Hepatocyte (in vitro differentiated cells): ENCODE results near the gene SLC9A8.

Experiments used
- EZH2 ChIP-seq: fragments of 200-600 bp; sonication (generic); IDR thresholded peaks from 2 replicates; pipeline ENCODE4 v1.6.1; 2016; ENCODE audit warnings: antibody characterized with exemption, mild to moderate bottlenecking, borderline replicate concordance
- TF ChIP-seq, protein P1 (sequence below): fragments of 200-600 bp; sonication (generic); IDR thresholded peaks from 2 replicates; pipeline ENCODE4 v1.5.1; 2016; ENCODE audit warnings: antibody characterized with exemption, mild to moderate bottlenecking; ENCODE audit not compliant: poor library complexity

- TF ChIP-seq, protein P1, sequence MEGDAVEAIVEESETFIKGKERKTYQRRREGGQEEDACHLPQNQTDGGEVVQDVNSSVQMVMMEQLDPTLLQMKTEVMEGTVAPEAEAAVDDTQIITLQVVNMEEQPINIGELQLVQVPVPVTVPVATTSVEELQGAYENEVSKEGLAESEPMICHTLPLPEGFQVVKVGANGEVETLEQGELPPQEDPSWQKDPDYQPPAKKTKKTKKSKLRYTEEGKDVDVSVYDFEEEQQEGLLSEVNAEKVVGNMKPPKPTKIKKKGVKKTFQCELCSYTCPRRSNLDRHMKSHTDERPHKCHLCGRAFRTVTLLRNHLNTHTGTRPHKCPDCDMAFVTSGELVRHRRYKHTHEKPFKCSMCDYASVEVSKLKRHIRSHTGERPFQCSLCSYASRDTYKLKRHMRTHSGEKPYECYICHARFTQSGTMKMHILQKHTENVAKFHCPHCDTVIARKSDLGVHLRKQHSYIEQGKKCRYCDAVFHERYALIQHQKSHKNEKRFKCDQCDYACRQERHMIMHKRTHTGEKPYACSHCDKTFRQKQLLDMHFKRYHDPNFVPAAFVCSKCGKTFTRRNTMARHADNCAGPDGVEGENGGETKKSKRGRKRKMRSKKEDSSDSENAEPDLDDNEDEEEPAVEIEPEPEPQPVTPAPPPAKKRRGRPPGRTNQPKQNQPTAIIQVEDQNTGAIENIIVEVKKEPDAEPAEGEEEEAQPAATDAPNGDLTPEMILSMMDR, result no peak
- TF ChIP-seq EZH2, result no peak
Observed at GRCh38 chr20:49853640-49854039, 41.0 kb downstream of the SLC9A8 start.
